CD4-positive, alpha-beta T cell treated with Interleukin-4 for 1 hour (primary cell): ENCODE data around the gene DET1.
"Not testable (repeated sequence)": the region's sequence is repeated elsewhere in the genome, so short reads cannot be mapped to it uniquely, and the experiment has no call there.

Source experiments
- DNase-seq, 2 donors: peaks; one replicate each; pipeline ENCODE4 v3.0.0-alpha.2; 2020 to 2022

Gene DET1

GRCh38 chr15:88490036-88490435, 56.4 kb downstream of the DET1 start:
- DNase-seq, result no peak

- DNase-seq, result no peak
These were observed 57.2 kb downstream of the DET1 start for GRCh38 chr15:88489321-88489720.

- DNase-seq, result no peak
These were observed 58.5 kb downstream of the DET1 start for GRCh38 chr15:88487796-88488523.

- DNase-seq, result no peak
These were observed 59.2 kb downstream of the DET1 start for GRCh38 chr15:88487178-88487795.

DNA sequence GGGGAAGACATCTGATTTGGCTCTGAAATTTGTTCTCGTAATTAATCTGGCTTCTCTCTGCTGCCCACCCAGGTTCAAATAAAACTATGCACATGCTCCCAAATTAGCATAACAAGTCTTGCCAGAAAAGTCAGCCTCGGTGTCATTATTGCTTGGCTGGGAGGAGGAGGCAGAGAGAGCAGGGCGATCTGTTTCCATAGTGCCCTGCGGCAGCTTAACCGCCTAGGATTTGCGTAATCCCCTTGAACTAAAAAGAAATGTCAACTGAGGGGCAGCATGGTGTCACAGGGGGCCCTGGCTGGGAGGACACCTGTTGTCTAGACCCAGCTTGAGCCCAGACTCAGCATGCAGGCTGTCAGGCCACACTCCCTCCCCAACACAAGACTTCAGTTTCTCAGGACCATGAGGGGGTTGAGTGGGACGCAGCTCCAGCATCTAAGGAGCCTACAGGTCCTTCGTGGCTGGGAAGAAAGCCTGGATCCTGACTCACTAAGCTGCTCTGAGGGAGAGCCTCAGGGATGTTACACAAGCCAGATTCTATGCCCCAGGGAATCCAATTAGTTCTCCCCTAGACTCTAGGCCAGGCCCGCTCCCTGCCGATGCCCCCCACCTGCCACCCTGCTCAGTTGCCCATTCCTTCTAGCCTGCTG, 61.7 kb downstream of the DET1 start:
- no peak for DNase-seq

DNA sequence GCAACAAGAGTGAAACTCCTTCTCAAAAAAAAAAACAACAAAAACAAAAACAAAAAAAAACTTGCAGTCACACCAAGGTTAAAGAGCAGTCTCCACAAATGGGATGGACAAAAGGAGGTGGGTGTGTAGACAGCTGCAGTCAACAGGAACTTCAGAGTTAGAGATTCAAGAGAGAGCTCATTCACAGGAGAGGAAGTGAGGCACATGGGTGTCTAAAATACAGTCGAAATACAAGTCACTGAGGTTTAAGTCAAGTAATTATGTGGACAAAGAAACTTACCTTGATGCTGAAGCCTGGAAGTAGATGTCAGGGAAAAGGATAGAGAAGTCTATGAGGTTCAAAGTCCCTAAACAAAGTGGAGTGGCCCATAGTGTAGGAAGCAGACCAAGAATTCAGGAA, 64.2 kb downstream of the DET1 start:
- DNase-seq, result no peak

- no peak for DNase-seq
These were observed 65.5 kb downstream of the DET1 start for GRCh38 chr15:88480981-88481380.

GRCh38 chr15:88479169-88479568, 67.3 kb downstream of the DET1 start:
- no peak for DNase-seq

- no peak for DNase-seq
These were observed 68.6 kb downstream of the DET1 start for GRCh38 chr15:88477904-88478303.

GRCh38 chr15:88477126-88477525, 69.4 kb downstream of the DET1 start:
- DNase-seq, result no peak

DNA sequence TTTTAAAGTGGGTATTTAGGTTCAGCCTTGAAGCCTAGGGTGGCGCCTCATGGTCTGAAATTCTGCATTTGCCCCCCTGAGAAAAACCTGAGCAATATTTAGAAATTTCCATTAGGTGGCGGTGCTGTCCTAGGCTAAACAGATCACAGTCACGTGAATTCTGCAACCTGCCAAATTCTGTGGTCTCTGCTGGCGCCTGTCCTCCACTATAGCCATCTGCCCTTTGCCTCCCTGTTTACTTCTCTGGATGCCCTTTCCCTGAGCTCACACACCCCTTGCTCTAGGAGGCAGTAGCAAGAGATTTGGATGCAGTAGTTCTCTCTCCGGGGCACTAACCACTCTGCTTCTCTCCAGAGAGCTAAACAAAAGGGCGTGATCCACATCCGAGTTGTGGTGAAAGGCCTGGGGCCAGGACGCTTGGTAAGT, 69.8 kb downstream of the DET1 start:
- peak in 1 of 2 donors; percentile 41 for DNase-seq

DNA sequence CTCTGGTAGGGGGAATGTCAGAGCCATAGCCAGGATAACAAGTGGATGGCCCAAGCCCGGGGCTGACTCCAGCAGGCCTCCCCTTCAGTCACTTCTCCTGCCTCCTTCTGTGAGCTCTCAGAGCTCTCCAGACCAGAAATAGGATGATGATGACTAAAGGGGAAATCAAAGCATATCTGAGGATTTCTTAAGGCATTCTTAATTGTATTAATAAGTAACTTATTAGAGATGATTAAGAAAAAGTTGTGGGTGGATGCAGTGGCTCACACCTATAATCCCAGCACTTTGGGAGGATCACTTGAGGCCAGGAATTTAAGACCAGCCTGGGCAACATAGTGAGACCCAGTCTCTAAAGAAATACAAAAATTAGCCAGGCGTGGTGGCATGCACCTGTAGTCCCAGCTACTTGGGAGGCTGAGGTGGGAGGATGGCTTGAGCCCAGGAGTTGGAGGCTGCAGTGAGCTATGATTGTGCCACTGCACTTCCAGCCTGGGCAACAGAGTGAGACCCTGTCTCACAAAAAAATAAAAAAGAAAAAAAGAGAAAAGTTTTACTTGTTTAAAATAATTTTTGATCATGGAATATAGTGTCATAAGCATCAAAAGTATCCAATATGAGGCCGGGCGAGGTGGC, 72.7 kb downstream of the DET1 start:
- not testable (repeated sequence) for DNase-seq

- no peak for DNase-seq
These were observed 74.3 kb downstream of the DET1 start for GRCh38 chr15:88472225-88472624.

DNA sequence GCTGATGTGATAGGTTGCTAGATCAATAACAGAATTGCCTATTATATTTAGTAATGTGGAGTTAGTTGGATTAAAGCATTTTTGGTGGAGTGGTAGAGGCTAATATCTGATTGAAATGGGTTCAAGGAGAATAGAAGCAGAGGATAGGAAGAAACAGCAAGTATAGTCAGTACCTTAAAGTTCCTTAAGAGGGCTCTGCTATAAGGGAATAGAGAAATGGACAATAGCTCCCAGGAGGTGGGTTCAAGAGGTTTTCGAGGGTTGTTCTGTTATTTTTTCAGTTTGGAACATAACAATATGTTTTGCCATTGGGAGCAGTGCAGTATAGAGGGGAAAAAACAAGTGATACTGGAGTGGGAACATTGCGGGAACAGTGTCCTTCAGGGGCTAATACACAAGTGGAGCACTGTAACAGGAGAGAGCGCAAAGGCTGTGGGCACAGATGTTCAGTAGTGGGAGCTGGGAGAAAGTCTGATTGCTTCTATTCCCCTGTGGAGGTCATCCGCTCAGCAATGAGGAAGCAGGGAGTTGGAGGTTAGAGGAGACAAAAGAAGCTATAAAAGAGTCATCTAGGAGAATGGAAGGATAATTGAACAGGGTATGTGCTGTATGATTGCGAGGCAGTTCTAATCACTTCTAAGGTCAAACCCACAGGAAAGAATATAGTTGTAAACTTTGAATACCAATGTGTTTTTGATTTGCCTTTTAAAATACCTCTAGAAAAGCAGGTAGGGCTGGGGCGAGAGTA, 75.7 kb downstream of the DET1 start:
- no peak for DNase-seq

- DNase-seq, result no peak
These were observed 77.2 kb downstream of the DET1 start for GRCh38 chr15:88469321-88469720.

DNA sequence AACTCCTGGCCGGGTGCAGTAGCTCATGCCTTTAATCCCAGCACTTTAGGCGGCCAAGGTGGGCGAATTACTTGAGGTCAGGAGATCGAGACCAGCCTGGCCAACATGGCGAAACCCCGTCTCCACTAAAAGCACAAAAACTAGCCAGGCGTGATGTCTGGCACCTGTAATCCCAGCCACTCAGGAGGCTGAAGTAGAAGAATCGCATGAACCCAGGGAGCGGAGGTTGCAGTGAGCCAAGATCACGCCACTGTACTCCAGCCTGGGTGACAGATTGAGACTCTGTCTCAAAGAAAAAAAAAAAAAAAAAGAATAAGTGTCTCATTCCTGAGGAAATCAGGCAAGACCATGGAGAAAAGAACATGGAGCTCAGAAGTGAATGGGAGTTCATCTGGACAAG, 77.8 kb downstream of the DET1 start:
- not testable (repeated sequence) for DNase-seq

DNA sequence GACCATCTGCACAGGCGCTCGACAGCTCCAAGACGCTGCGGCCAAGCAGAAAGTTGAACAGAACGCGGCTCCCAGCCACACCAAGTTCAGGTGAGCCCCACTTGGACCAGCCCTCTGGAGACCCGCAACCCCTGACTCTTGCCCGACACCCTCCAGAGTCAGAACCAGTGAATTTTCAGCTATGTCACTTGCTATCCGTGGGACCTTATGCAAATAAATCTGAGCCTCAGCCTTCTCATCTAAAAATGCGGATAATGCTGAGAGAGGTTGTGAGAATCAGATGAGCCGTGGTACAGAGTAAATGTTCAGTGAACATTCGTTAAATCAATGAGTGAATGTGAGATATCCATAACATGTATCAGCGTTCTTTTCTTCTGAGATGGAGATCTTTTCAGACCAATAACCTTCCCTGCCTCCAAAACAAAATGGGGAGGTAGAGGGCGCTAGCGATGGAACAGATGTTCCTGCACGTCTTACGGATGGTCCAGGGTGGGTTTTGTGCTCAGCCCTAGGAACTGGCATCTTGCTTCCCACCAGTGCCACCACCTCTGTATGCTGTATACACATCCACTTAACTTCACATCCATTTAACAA, 78.4 kb downstream of the DET1 start:
- DNase-seq, result peak in 1 of 2 donors; percentile 4

GRCh38 chr15:88467073-88467934, 79.2 kb downstream of the DET1 start, which contains the start of the genes MRPL46 and MRPS11:
Gene MRPL46, minus strand, starts transcription at chr15:88467388. Its CDS starts 11 bp downstream, at chr15:88467377.
Gene MRPS11, plus strand, starts transcription at chr15:88467708. Its CDS starts 10 bp downstream, at chr15:88467718.
- peak; percentile 87 to 91 for DNase-seq

DNA sequence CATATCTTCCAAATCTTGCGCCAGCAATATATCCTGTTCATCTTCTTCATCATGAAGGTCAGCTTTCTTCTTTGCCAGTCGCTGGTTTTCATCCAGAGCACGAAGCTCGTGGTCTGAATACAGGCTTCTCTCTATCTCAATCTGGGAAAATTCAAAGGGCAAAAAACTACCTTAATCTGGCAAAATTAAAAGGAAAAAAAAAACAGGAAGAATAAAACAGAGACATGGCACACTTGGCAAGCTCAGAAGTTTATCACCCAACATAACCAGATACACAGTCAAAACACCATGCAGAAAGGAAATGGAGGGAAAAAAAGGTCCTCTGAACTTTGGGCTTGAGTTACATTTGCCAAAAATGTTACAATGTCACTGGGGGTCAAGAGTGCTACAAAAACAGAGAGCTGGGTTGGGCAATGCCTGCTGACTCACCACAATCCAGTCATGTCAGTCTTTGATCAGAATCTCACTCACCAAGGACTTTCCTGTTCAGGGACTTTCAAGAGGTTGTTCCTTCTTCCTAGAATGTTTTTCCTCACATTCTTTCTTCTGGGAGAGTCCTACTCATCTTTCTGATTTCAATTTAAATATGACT, 80.8 kb downstream of the DET1 start:
- no peak for DNase-seq

- DNase-seq, result no peak
These were observed 82.5 kb downstream of the DET1 start for GRCh38 chr15:88463870-88464532.
